GM11168 (cell line): ENCODE results near the gene KRTAP3-3.
"Not testable (repeated sequence)": the region's sequence is repeated elsewhere in the genome, so short reads cannot be mapped to it uniquely, and the experiment has no call there.

ENCODE experiments used
- in situ Hi-C: fragments of 300-500 bp; cut with MboI; formaldehyde crosslinking; loops from one replicate; pipeline ENCODE4 v1.12.0; 2022; ENCODE audit warnings: low sequenced_read_pairs; ENCODE audit not compliant: unreplicated experiment

Gene KRTAP3-3

GRCh38 chr17:41008811-41009210 is 14.8 kb upstream of the KRTAP3-3 start, which contains the start of gene KRTAP3-1:
Gene KRTAP3-1, minus strand, starts transcription at chr17:41009128. Its CDS starts 54 bp downstream, at chr17:41009074.
- in situ Hi-C loops: no loop called here

- in situ Hi-C loops: no loop called here
Measured at GRCh38 chr17:41004397-41004796, 10.4 kb upstream of the KRTAP3-3 start.

- in situ Hi-C loops: no loop called here
Measured at GRCh38 chr17:41003926-41004325, 10.0 kb upstream of the KRTAP3-3 start.

GRCh38 chr17:41002814-41003213 is 8.8 kb upstream of the KRTAP3-3 start:
- in situ Hi-C loops: no loop called here

- in situ Hi-C loops: no loop called here
Measured at GRCh38 chr17:41001795-41002194, 7.8 kb upstream of the KRTAP3-3 start.

GRCh38 chr17:40999563-40999962 is 5.6 kb upstream of the KRTAP3-3 start, which contains the start of gene KRTAP3-2:
Gene KRTAP3-2, minus strand, starts transcription at chr17:40999906. Its CDS starts 53 bp downstream, at chr17:40999853.
- in situ Hi-C loops: not testable (repeated sequence)

GRCh38 chr17:40997361-40997760 is 3.4 kb upstream of the KRTAP3-3 start:
- in situ Hi-C loops: no loop called here

- in situ Hi-C loops: no loop called here
Measured at GRCh38 chr17:40996829-40997228, 2.9 kb upstream of the KRTAP3-3 start.

GRCh38 chr17:40995116-40995515 is 1.2 kb upstream of the KRTAP3-3 start:
- in situ Hi-C loops: no loop called here

- in situ Hi-C loops: no loop called here
Measured at GRCh38 chr17:40993084-40993483, 880 bp downstream of the KRTAP3-3 start.

GRCh38 chr17:40992666-40993065 is 1.3 kb downstream of the KRTAP3-3 start:
- in situ Hi-C loops: no loop called here

GRCh38 chr17:40986920-40987319 is 7.0 kb downstream of the KRTAP3-3 start:
- in situ Hi-C loops: no loop called here

- in situ Hi-C loops: no loop called here
Measured at GRCh38 chr17:40984226-40984625, 9.7 kb downstream of the KRTAP3-3 start, which contains the start of gene KRT40. Gene KRT40, minus strand, starts transcription at chr17:40984326. Its CDS starts 53 bp downstream, at chr17:40984273.

GRCh38 chr17:40981115-40981514 is 12.8 kb downstream of the KRTAP3-3 start:
- in situ Hi-C loops: no loop called here

GRCh38 chr17:40980596-40980995 is 13.4 kb downstream of the KRTAP3-3 start:
- in situ Hi-C loops: no loop called here

- in situ Hi-C loops: no loop called here
Measured at GRCh38 chr17:40980117-40980516, 13.8 kb downstream of the KRTAP3-3 start.

- in situ Hi-C loops: no loop called here
Measured at GRCh38 chr17:40978575-40979151, 15.3 kb downstream of the KRTAP3-3 start.

GRCh38 chr17:40975516-40975915 is 18.4 kb downstream of the KRTAP3-3 start:
- in situ Hi-C loops: no loop called here

GRCh38 chr17:40974366-40974765 is 19.6 kb downstream of the KRTAP3-3 start:
- in situ Hi-C loops: no loop called here

GRCh38 chr17:40967582-40967981 is 26.4 kb downstream of the KRTAP3-3 start:
- in situ Hi-C loops: no loop called here

- in situ Hi-C loops: no loop called here
Measured at GRCh38 chr17:40966848-40967247, 27.1 kb downstream of the KRTAP3-3 start, which contains the start of gene KRT39. Gene KRT39, minus strand, starts transcription at chr17:40966948. Its CDS starts 92 bp downstream, at chr17:40966856.

- in situ Hi-C loops: no loop called here
Measured at GRCh38 chr17:40963838-40964237, 30.1 kb downstream of the KRTAP3-3 start.
